ENCODE data around the gene FHL2. TPM values are rescaled to one million over a fixed set of nuclear protein-coding genes. Genes with fewer than 3 reads are reported as not detected.

FHL2 gene
- total and polyA plus RNA-seq, 2 of the 13 experiments (the other 11 are each of a cell fraction or from before 2014, with no cell fraction given) = 1.9 to 74.8 TPM

DNA sequence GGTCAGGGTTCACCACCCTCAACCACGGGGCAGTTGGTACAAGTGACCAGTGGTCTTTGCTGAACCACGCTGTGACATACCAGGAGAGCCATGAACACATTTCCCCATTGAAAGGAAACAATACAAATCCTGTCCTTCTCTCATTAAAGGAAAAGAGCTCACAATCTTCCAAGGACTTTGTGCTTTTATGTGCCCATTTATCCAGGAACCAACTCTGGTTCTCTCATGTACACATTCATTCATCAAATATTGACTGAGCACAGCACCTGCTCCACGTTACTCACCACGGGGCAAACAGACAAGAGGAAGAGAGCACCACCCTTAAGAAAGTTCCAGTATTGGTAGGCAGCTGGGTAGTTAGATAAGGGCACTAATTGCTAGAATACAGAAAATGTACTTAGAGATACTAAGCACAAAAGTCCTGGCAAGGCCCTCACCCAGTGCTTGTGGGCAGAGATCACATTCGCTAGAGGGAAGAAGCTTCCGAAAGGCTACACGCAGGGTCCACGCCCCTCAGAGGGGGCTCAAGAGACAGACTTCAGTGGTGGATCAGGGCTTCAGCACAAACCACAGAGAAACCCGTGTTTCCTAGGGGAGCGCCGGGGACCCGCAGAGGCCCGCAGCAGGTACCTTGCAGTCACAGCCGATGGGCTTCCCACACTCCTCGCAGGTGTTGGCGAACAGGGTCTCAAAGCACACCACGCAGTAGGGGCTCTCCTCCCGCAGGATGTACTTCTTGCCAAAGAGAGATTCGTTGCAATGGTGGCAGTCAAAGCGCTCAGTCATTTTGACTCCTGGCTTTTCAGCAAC lies 12.9 kb downstream of the FHL2 start (continued):
- no peak for TF ChIP-seq MEIS1 (CRISPR knock-in tag; IDR thresholded peaks at IDR 0.05; ENCODE audit: borderline replicate concordance)
- TF ChIP-seq MXI1 (IDR thresholded peaks at IDR 0.05; ENCODE audit: borderline replicate concordance, low read depth, low read length) = 0 out of 3 replicates have a peak, but pooled peaks have one; percentile 31
- TF ChIP-seq ARNT2 (CRISPR knock-in tag; IDR thresholded peaks at IDR 0.05; ENCODE audit: low read depth) = no peak
- no peak for TF ChIP-seq ZNF704 (CRISPR knock-in tag; IDR thresholded peaks at IDR 0.05; ENCODE audit: borderline replicate concordance)
- TF ChIP-seq ZNF800 (CRISPR knock-in tag; IDR thresholded peaks at IDR 0.05) = no peak
- TF ChIP-seq HINFP (CRISPR knock-in tag; IDR thresholded peaks at IDR 0.05; ENCODE audit: low read depth) = no peak
- no peak for TF ChIP-seq YEATS4 (CRISPR knock-in tag; IDR thresholded peaks at IDR 0.05; ENCODE audit: borderline replicate concordance)
- TF ChIP-seq ZNF430 (CRISPR knock-in tag; IDR thresholded peaks at IDR 0.05) = no peak
- TF ChIP-seq FOSL2 (CRISPR knock-in tag; IDR thresholded peaks at IDR 0.05) = peak; percentile 61
- TF ChIP-seq, protein P1, sequence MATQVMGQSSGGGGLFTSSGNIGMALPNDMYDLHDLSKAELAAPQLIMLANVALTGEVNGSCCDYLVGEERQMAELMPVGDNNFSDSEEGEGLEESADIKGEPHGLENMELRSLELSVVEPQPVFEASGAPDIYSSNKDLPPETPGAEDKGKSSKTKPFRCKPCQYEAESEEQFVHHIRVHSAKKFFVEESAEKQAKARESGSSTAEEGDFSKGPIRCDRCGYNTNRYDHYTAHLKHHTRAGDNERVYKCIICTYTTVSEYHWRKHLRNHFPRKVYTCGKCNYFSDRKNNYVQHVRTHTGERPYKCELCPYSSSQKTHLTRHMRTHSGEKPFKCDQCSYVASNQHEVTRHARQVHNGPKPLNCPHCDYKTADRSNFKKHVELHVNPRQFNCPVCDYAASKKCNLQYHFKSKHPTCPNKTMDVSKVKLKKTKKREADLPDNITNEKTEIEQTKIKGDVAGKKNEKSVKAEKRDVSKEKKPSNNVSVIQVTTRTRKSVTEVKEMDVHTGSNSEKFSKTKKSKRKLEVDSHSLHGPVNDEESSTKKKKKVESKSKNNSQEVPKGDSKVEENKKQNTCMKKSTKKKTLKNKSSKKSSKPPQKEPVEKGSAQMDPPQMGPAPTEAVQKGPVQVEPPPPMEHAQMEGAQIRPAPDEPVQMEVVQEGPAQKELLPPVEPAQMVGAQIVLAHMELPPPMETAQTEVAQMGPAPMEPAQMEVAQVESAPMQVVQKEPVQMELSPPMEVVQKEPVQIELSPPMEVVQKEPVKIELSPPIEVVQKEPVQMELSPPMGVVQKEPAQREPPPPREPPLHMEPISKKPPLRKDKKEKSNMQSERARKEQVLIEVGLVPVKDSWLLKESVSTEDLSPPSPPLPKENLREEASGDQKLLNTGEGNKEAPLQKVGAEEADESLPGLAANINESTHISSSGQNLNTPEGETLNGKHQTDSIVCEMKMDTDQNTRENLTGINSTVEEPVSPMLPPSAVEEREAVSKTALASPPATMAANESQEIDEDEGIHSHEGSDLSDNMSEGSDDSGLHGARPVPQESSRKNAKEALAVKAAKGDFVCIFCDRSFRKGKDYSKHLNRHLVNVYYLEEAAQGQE (IDR thresholded peaks at IDR 0.05; ENCODE audit: borderline replicate concordance in 1 of 2, low read depth in 1 of 2, low read length in 2 of 2) = no peak
- no peak for TF ChIP-seq ZNF510 (CRISPR knock-in tag; IDR thresholded peaks at IDR 0.05; ENCODE audit: low read depth)
- no peak for TF ChIP-seq ZNF816 (CRISPR knock-in tag; IDR thresholded peaks at IDR 0.05; ENCODE audit: borderline replicate concordance)
- no peak for TF ChIP-seq ZSCAN20 (CRISPR knock-in tag; IDR thresholded peaks at IDR 0.05; ENCODE audit: borderline replicate concordance)
- peak; percentile 38; the same call in 1 of the 2 replicates for TF ChIP-seq SAP130 (CRISPR knock-in tag; IDR thresholded peaks at IDR 0.05; ENCODE audit: low read depth)
- TF ChIP-seq FOXA3 (CRISPR knock-in tag; IDR thresholded peaks at IDR 0.05) = peak; percentile 53
- no peak for TF ChIP-seq ZNF343 (CRISPR knock-in tag; IDR thresholded peaks at IDR 0.05)
- no peak for TF ChIP-seq SMC3 (IDR thresholded peaks at IDR 0.05; ENCODE audit: low read length)
- TF ChIP-seq KDM5B (CRISPR knock-in tag; IDR thresholded peaks at IDR 0.05; ENCODE audit: borderline replicate concordance) = no peak
- TF ChIP-seq, protein P2, sequence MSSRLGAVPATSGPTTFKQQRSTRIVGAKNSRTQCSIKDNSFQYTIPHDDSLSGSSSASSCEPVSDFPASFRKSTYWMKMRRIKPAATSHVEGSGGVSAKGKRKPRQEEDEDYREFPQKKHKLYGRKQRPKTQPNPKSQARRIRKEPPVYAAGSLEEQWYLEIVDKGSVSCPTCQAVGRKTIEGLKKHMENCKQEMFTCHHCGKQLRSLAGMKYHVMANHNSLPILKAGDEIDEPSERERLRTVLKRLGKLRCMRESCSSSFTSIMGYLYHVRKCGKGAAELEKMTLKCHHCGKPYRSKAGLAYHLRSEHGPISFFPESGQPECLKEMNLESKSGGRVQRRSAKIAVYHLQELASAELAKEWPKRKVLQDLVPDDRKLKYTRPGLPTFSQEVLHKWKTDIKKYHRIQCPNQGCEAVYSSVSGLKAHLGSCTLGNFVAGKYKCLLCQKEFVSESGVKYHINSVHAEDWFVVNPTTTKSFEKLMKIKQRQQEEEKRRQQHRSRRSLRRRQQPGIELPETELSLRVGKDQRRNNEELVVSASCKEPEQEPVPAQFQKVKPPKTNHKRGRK (CRISPR knock-in tag; IDR thresholded peaks at IDR 0.05) = no peak

Data from HepG2 (cell line).